Kidney (tissue), 14 donors: ENCODE results near the gene KRT77. TPM values are rescaled to one million over a fixed set of nuclear protein-coding genes. Genes with fewer than 3 reads are reported as not detected.

Experiments
- DNase-seq, 5 donors: peaks; one replicate each; pipeline ENCODE4 v3.0.0-alpha.2; 2013 to 2020
- FAIRE-seq: peaks from 2 replicates; lab custom pipeline; 2012; peaks lifted over from hg19 to GRCh38; lab: Jason Lieb, UNC
- H3K27ac ChIP-seq, 2 donors: one replicate each; pipeline ENCODE4 v1.7.0; 2013; ENCODE audit warnings: low read depth in 2 of 2, low read length in 2 of 2, inconsistent platforms in 1 of 2
- H3K27me3 ChIP-seq: one replicate; pipeline ENCODE4 v1.7.1; 2013; ENCODE audit warnings: low read length, inconsistent platforms; ENCODE audit not compliant: control insufficient read depth, insufficient read depth
- H3K36me3 ChIP-seq, 3 donors: one replicate each; pipeline versions ENCODE4 v1.7.0 to v1.7.1; 2013; ENCODE audit warnings: low read length in 3 of 3, control low read depth in 1 of 3, inconsistent platforms in 1 of 3; ENCODE audit not compliant: insufficient read depth in 3 of 3, control insufficient read depth in 2 of 3
- H3K4me1 ChIP-seq, 3 donors: one replicate each; pipeline versions ENCODE4 v1.7.0 to v1.7.1; 2013; ENCODE audit warnings: low read length in 3 of 3, inconsistent platforms in 1 of 3, low read depth in 1 of 3; ENCODE audit not compliant: control insufficient read depth in 2 of 3, insufficient read depth in 2 of 3
- H3K4me3 ChIP-seq, 3 donors: one replicate each; pipeline versions ENCODE4 v1.7.0 to v1.8.1; 2013; ENCODE audit warnings: low read length in 3 of 3, control low read depth in 1 of 3, inconsistent platforms in 1 of 3
- H3K9ac ChIP-seq, 3 donors: one replicate each; pipeline versions ENCODE4 v1.7.0 to v1.7.1; 2013; ENCODE audit warnings: low read length in 3 of 3, control low read depth in 1 of 3, inconsistent platforms in 1 of 3
- H3K9me3 ChIP-seq, 3 donors: one replicate each; pipeline versions ENCODE4 v1.7.0 to v1.7.1; 2013; ENCODE audit warnings: low read length in 3 of 3, control low read depth in 1 of 3, inconsistent platforms in 1 of 3; ENCODE audit not compliant: control insufficient read depth in 2 of 3, insufficient read depth in 1 of 3
- intact Hi-C: fragments of 100-400 bp; cut with DNase I; formaldehyde crosslinking; loops from one replicate; pipeline ENCODE4 v1.11.1; 2022
- polyA plus RNA-seq: library from polyadenylated mRNA; stranded (reverse); fragments of 350-450 nt; fragmentation: Illumina TruSeq; extraction: RNeasy Lipid Tissue Mini Kit (QIAGEN cat#74804); gene quantifications from one replicate; pipeline ENCODE4 v1.2.3, GENCODE V29; 2014; ENCODE audit warnings: low read depth, low replicate concordance; ENCODE audit not compliant: insufficient read depth
- total RNA-seq: library from RNA; stranded (reverse); fragmentation: NEBNext Ultra II Directional; extraction: Animal tissue kit (Norgen Biotek cat#: 25700); gene quantifications from one replicate; pipeline ENCODE4 v1.2.1, GENCODE V29; 2021
- TF ChIP-seq, protein P1 (sequence below): IDR thresholded peaks from 3 replicates; pipeline ENCODE4 v1.5.1; 2012; ENCODE audit warnings: mild to moderate bottlenecking, moderate library complexity, borderline replicate concordance; ENCODE audit not compliant: insufficient read depth; ENCODE audit errors: extremely low read depth
- donor health status: control.
- donor health status: control.
- donor health status: control.
- donor health status: control.
- donor health status: control.
- donor health status: DM: yes; HTN: yes; CAD: no.
- donor health status: Normal renal cell carcinoma (clear cell type).

KRT77 gene
- total and polyA plus RNA-seq, 2 donors from 2014 or later, result not detected

DNA sequence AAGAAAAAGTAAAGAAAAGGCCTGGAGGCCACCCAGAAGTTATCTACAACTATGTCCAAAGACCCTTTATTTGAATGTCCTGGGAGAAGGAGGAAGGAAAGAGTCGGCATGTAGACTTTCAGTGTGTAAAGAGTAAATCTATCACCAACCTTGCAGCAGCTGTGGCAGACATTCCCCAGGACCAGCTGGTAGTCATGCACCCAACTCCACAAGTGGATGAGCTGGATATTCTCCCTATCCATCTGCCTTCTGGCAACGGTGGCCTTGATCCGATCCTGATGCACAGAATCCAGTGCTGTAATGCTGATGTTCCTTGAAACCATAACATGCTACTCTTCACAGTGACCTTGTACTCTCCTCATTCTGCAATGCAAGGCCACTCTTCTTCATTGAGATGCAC, 46.5 kb upstream of the KRT77 start:
- TF ChIP-seq, protein P1, sequence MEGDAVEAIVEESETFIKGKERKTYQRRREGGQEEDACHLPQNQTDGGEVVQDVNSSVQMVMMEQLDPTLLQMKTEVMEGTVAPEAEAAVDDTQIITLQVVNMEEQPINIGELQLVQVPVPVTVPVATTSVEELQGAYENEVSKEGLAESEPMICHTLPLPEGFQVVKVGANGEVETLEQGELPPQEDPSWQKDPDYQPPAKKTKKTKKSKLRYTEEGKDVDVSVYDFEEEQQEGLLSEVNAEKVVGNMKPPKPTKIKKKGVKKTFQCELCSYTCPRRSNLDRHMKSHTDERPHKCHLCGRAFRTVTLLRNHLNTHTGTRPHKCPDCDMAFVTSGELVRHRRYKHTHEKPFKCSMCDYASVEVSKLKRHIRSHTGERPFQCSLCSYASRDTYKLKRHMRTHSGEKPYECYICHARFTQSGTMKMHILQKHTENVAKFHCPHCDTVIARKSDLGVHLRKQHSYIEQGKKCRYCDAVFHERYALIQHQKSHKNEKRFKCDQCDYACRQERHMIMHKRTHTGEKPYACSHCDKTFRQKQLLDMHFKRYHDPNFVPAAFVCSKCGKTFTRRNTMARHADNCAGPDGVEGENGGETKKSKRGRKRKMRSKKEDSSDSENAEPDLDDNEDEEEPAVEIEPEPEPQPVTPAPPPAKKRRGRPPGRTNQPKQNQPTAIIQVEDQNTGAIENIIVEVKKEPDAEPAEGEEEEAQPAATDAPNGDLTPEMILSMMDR, result no peak
- H3K27me3 ChIP-seq, result no peaks in the 10 kb centered on the region
- FAIRE-seq, result no peak

DNA sequence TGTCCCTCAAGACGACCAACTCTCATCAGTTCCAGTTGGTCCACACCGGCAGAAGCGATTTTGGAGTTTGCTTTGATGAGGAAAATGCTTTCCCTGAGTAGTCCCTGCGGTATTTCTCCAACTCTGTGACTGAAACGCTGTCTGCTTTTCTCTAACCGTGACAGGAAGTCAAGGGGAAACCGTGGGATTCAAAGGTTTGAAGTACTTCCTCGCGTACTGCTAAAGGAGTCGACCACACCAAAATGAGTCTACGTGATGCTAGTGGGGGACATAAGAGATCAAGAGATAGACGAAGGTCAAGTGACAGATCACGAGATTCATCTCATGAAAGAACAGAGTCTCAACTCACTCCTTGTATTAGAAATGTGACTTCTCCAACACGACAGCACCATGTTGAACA, 45.3 kb upstream of the KRT77 start:
- TF ChIP-seq, protein P1, result no peak
- no peak overlapping the region for H3K9ac ChIP-seq
- H3K4me3 ChIP-seq, result no peak overlapping the region
- DNase-seq, result no peak
- no peak overlapping the region for H3K27ac ChIP-seq
- peaks cover 0 to 4% (median 0%) of the 10 kb centered on the region in 3 donors for H3K4me1 ChIP-seq
- H3K9me3 ChIP-seq, result no peaks in the 10 kb centered on the region
- no peaks in the 10 kb centered on the region for H3K27me3 ChIP-seq
- FAIRE-seq, result no peak
- intact Hi-C loops, result no loop called here
- no peaks in the 10 kb centered on the region for H3K36me3 ChIP-seq

More for the DNA sequence above, 46.5 kb upstream of the KRT77 start:
- Histone ChIP-seq H3K9ac (no peak overlapping the region), H3K4me1 (peaks cover 0 to 7% (median 0%) of the 10 kb centered on the region in 3 donors), H3K36me3 (no peaks in the 10 kb centered on the region), H3K4me3 (no peak overlapping the region), H3K9me3 (no peaks in the 10 kb centered on the region), H3K27ac (no peak overlapping the region)
- no peak for DNase-seq
- intact Hi-C loops, result no loop called here

DNA sequence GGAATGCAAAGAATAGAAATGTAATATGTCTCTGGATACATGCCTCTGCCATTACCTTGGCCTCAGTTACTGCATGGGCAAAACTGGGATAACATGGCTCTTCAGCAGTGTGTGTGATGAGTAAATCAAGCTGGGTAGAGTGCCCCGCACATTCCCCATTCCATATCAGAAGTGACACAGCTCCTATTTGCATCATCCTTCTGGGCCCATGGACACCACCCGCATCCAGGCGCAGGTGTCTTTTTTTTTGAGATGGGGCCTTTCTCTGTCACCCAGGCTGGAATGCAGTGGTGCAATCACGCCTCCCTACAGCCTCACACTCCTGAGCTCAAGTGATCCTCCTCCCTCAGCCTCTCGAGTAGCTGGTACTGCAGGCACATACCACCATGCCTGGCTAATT, 42.2 kb upstream of the KRT77 start:
- H3K4me1 ChIP-seq, result no peaks in the 10 kb centered on the region
- H3K36me3 ChIP-seq, result no peaks in the 10 kb centered on the region
- no peak overlapping the region for H3K4me3 ChIP-seq
- intact Hi-C loops, result no loop called here
- H3K9me3 ChIP-seq, result no peaks in the 10 kb centered on the region
- TF ChIP-seq, protein P1, result no peak
- DNase-seq (no peak), FAIRE-seq (no peak)
- no peaks in the 10 kb centered on the region for H3K27me3 ChIP-seq
- no peak overlapping the region for H3K9ac ChIP-seq
- no peak overlapping the region for H3K27ac ChIP-seq

DNA sequence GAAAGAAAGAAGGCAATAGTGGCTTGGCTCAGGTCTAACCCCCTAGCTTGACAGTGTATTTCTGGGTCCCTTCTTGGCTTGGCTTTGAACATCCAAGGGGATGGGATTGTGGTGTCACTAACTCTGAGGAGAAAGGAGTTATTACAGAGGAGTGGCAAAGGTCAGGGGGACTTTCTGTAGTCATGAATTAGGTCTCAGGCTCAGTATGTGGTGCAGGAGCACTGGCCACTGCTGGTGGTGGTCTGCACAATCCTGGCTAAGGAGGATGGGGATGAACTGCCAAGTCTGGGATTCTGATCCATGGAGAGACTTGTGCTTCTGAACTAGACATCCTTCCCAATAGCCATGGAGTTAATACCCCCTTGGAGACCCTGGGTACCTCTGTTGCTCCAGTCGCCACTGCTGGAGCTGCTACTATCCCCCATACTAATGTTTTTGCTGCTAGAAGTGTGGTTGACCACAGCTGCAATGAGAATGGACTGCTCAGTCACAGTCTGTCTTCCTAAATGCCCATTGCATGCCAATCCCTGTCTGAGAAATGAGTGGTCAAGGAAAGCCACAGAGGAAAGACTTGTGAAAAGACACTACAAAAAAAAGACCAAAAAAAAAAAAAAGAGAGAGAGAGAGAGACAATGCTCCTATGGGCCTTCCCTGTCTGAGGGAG, 41.3 kb upstream of the KRT77 start:
- FAIRE-seq (no peak), DNase-seq (no peak)
- H3K9ac ChIP-seq, result no peak overlapping the region
- H3K27me3 ChIP-seq, result no peaks in the 10 kb centered on the region
- H3K27ac ChIP-seq, result no peak overlapping the region
- intact Hi-C loops, result no loop called here
- no peak overlapping the region for H3K4me3 ChIP-seq
- H3K36me3 ChIP-seq, result no peaks in the 10 kb centered on the region
- H3K4me1 ChIP-seq, result no peaks in the 10 kb centered on the region
- H3K9me3 ChIP-seq, result no peaks in the 10 kb centered on the region
- TF ChIP-seq, protein P1, result no peak
